ENCODE measurements around the gene CRAT.

CRAT gene

DNA sequence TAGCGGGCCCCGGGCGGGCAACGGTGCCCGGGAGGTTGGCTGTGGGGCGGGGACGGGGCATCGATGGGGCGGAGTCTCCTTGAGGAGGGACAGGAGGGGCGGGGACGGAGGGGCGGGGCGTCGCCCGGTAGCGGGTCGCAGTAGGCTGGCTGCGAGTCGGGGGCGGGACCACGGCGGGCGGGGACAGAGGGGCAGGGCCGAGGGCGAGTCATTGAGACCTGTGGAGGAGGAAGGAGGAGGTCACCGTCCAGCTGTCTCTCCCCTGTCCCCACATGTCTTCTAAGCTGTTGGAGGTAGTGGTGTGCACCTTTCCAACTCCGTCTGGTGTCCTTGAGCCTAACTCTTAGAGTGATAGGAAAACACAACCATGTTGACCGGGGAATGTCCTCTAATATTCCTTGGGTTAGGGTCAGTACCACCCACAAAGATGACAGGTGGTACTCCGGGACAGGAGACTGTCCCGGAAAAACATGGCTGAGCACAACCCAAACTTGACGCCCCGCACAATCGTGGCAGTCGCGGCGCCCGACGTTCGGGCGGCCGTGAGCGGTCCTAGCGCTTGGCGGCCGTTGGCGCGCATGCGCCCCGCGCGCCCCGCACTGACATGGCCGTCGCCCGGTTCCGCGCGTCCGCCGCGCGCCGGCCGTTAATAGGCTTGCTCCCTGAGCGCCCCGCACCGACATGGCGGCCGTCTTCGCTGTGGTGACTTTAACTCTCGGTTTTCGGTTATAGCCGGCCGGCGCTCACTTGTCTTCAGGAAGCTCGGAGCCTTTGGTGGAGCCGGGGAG, at the start of gene CRAT, which contains the start of gene PTPA:
Gene CRAT (minus strand): TSS at position 54 of the 788 bp plus-strand sequence. CDS start 284 bp downstream, outside the sequence.
Gene PTPA (plus strand): TSS at position 676 of the 788 bp plus-strand sequence. CDS start 186 bp downstream, outside the sequence.
- DNase-seq = peak; percentile 96

DNA sequence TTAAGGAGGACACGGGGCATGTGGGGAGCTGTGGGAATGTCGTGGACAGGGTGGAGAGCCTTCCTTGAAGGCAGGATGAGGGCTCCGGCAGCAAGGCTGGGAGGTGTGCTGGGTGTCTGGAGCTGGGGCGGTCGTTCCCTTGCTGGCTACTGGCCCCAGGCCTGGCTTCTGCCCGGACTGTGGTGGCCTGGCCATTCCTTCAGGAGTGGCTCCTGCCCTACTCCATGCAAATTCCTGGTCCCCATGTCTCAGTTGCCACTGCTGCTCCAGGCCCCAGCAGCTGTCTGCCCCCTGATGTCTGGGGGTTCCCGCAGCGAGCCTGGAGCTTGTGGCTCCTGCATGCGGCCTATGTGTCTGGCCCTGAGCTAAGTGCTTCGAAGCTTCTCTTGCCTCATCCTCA, 45.6 kb upstream of the CRAT start:
- DNase-seq = no peak

DNA sequence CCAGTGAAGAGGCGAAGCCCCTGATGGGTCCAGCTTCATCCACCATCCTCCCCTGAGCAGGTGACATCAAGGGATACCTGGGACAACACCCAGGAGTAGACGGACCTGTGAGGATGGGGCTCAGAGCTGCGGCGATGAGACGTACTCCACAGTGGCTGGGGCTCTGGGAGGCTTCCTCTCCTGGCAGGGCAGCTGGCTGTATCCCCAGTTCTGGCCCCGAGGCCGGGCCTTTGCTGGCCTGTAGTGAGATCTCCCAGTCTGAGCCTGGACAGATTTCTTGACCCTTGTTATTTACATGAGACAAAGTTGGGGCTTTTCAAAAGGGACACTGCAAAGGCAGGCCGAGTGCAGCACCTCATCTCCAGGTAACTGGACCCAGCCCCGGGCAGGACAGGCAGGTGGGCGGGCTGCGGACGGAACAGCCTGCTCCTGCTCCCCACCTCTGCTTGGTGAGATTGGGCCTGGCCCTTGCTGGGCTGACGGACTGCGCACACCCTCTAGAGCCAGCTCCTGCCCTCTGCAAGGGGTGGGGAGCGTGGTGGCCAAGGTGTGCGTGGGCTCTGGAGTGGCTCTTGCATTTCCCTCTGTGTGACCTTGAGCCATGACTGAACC, 44.4 kb upstream of the CRAT start:
- DNase-seq = no peak

DNA sequence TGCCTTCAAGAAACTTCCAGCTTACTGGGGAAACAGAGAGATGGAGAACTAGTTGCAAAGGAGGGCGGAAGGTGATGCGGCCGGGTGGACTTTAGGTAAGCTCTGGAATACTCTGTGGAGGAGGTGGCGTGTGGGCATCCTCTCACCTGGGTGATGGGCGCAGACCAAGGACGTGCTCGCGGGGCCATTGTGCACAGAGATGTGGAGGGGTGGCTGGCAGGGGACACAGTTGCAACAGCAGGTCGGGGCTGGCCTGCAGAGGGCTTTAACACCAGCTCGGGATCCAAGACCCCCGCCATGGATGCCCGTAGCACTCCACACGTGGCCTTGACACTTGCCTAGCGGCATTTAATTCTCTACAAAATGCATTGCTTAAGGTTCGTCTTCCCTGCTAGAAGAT, 40.9 kb upstream of the CRAT start:
- no peak for DNase-seq

DNA sequence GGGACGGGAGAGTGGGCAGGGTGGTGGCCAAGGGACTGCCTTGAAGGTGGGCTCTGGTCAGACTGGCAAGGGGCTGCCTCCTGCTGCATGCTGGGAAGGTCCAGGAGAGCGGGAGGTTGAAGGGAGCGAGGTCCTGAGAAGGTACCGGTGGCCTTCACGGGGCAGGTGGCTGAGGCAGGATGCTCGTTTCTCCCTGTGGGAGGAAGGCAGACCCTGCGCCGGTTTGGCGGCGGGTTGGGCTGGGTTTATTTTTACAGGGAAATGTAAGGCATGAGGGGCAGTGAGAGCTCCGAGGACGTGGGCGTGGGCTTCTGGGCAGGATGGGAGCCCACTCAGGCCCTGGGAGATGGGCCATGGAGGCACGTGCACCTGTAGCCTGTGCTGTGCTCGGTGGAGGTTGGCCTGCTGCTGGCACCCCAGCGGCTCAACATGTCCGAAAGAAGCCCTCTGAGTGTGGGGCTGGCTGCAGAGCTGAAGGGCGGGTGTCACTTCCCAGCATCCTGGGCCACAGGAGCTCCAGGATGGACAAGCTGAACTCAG, 40.1 kb upstream of the CRAT start:
- DNase-seq = no peak

DNA sequence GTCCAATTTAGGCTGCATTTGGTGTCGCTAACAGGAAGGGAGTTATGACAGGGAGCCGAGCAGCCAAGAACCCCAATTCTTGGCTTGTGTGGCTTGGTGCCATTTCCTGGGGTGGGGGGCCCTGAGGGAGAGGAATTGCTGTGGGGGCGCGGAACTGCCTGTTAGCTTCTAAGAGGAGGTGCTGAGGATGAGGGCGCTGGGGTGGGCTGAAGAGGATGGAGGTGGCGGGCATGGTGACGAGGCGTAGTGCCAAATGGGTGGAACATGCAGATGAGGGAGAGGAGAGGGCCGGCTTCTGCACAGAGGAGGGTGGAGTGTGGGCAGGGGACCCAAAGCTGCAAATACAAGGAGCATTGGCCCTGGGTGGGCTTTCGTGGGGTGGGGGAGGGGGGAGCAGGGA, 39.5 kb upstream of the CRAT start:
- DNase-seq = no peak

DNA sequence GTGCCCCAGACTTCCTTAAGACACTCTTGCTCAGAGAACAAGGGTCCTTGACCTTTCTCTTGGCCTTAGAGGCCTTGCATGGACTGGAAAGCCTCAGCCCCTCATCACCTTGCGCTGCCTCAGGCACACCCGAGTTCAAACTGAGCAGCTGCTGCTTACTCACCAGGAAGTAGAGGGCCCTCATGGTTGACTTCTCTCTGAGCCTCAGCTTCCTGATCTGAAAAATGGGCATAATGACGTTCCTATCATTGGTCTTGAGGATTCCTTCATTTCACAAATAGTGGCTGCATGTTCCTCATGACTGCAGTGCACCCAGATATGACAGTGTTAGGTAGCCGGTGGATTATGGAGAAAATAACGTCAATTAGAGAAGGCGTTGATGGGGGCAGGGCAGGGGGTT, 38.8 kb upstream of the CRAT start:
- no peak for DNase-seq

DNA sequence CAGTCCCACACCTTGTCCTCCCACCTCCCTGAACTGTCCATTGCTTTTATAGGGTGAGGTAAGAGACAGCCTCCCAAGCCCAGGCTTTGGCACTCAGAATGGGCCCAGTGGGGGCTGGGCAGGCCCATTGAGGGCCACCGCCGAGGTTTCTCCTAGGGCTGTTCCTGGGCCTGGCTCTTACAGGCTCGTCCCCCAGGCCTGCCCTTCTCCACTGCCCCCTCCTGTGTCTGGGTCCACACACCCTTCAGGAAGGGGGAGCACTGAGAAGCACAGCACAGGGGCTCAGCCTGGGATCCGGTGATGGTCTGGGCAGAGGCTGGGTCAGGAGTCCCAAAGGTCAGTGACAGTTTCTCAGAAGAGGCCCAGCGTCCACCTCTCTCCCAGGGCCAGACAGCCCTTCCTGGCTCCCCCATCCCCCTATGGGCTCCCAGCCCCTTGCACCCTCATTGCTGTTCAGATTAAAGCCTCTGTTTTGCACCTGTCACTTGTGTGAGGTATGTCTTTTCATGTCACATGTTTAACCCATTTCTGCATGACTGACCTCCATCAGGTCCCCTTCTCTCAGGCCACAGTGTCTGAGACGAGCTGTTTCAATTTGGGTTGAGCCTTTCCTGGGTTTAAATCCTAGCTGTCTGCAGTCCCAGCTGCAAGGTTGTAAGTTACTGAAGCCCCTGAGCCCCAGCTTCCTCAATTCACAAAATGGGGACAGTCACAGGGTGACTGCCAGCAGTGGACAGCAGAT, 38.0 kb upstream of the CRAT start:
- no peak for DNase-seq

DNA sequence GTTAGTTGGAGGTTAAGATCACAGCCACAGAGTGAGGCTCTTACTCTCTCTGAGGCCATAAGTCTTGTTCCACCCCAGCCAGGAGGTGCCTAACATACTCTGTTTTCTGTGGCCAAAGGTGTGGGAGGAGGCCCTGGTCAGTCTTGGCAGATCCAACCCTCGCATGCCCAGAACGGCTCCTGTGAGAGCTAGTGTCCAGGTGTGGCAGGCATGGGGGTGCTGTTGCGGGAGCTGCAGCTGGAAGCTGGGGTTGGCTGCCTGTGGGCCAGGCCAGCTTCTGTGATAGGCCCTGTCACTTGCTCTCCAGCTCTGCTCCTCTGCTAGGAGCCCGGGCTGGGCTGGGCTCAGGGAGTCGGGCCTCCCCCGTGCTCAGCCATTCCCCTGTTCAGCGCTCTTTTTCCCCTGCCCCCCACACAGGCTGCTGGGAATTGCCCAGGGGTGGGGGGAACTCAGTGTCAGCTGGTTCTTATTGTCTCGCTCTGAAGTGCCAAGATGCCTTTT, 35.9 kb upstream of the CRAT start:
- no peak for DNase-seq

DNA sequence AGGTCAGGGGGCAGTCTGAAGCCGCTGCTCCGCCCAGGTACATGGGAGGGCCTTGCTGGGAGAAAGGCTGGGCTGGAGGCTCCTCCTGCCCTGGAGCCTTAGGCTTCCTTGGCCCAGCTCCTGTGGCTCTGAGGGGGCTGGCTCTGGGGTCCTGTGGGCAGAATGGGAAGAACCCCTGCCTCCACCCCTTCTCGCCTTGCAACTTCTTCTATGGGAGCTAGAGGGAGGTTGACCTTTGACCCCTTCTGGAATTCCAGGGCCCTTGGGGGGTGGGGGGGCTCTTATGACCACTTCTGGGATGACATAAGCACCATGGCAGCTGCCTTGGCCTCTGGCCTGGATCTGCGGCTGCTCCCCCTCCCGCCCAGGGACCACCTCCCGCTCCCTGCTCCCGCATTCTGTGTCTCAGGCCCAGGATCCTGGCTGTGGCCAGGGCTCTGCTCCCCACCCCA, 35.3 kb upstream of the CRAT start:
- no peak for DNase-seq

DNA sequence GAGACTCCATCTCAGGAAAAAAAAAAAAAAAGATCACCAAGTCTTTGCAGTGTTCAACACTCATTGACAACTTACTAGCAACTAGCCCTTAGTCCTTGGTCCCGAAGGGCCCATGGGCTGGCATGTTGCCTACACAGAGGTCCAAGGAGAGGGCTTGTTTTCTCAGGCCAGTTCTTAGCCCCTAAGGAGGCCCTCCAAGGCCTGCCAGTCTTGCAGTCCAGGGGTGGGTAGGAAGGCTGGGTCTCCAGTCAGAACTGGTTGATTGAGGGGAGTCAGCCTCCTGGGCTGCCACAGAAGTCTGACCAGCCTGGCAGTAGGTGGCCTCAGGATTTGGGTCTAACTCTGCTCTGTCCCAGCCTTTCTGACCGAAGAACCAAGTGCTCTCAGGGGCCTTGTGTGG, 34.7 kb upstream of the CRAT start:
- DNase-seq = no peak

DNA sequence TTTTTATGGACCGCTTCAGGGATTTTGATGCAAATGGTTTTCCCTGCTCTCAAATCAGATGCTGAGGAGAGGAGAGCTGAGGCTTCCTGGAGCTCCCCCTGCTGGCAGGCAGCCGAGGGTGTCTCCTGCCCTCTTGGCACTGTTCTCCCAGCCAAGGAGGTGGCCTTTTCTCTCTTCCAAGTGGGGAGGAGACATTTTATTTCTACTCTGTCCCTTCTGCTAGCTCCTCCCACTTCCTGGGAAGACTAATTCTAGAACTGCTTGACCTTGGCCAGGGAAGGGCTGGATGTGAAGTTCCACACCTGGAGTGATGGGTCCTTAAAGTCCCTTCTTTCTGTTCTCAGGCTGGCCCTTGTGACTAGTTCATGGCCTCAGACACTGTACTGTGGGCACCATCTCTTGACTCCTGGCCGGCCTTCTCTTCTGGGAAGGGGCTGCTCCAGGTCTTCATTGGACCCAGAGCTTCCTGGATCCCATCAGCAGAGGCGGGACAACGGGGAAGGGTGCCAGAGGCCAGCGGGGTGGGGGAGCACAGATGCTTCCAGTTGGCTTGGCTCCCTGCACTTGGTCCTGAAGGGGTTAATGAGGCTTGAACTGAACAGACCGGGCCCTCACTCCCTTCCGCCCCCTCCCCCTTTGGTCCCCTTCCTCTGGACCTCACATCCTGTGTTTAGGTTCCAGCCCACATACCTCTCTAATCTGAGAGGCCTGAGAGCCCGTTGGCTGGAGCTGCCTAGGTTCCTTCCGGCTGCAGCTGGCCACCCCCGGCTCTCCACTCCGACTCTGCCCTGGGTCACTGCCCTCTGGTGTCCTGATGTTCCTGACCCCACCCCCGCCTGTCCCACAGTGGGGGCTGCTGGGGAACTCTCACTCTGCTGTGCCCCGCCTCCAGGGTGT, 32.7 kb upstream of the CRAT start:
- DNase-seq = peak; percentile 72 to 75

DNA sequence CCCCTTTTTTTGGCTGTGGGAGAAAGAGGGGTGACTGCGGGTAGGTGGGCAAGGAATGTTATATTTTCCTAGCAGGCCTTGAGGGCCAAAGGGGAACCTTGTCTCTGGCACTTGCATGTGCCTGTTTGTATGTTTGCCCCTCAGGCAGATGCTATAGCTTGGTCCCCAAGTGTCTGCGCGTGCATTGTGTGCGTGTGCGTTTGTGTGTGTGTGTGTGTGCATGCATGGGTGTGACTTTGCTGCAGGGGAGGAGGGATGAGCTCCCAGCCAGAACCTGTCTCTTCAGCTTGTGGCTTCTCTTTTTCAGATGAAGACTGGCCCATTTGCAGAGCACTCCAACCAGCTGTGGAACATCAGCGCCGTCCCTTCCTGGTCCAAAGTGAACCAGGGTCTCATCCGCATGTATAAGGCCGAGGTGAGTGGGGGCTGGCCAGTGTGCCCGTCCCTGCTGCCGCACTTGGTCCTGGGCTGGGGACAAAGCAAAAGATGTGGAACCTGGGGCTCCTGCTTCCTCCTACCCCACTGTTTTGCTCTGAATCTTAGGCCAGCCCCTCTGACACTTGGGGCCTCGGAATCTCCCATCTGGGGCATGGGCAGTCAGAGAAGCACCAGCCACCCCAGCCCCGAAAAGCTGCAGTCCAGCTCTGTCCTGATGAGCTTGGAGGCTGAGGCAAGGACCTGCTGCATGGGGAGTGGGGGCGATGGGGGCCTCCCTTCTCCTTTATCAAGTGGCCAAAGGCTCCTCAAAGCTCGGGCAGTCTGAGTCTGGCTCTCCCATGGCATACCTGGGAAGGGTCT, 31.7 kb upstream of the CRAT start:
- no peak for DNase-seq

DNA sequence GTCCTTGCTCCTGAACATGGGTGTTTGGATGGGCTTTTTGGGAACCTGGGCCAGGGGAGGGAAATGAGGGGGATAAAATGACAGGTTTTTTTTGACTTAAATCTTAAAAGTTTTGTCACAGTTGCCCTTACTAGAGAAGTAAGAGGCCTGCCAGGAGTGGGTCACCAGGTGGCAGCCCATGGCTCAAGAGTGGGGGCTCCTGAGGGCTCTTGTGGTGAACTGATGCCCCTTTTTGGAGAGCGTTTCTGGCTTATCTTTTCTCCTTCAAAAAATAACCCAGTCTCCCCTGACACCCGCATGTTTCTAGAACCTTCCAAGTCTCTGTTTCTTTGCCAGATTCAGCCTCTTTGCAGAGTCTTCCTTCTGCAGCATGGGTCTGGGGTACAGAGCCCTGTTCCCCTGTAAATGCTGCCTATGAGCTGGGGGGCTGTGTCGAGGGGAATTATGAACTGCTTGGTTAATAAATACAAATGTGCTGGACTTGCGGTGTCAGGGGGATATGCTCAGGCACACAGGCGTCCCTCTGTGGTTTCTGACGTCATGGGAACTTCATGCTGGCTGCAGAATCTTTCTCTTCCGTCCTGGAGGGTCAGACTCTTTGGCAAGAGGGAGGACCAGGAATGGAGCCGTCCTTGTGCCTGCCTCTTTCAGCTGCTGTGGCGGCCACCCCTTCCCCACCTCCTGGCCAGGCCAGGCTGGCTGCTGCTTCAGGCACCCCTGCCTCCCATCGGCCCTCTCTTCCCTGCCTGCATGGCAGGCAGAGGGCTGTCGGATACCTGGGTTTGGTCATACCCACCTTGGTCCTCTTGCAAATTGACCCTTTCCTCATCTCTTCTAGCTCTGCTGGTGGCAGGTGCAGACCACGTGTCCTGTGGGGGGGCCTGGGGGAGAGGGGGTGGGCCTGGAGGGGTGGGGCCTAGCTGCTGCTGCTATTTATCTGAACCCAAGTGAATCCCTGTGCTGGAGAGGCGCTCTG, 30.8 kb upstream of the CRAT start:
- peak; percentile 31 to 50 for DNase-seq

DNA sequence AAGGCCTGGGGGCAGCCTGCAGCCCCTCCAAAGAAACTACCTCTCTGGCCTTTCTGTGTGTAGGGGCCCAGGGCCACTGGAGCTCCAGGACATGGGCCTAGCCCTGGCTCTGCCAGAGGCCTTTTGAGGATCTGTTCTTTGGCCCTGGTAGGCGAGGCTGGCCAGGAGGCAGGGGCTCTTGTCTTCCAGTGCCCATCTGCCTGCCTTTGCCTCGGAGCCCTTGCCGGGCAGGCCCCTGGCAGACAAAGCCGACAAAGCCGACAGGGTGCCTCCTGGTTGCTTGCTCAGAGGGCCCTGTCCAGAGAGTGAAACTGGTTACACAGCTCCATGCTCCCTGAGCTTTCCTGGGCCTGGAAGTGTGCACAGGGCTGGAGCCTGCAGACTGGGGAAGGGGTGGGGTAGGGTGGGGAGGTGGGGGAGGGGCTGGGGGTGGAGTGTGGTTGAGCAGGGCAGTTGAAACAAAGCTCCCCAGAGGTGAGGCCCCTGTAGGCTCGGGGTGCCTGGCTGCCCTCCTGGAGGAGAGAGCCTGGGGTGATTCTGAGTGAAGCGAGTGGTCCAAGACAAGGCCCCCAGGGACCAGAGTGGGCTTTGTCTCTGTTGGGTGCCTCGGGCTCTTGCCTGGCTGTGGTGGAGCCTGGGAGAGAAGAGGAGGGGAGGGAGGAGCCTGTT, 29.9 kb upstream of the CRAT start:
- peak in 1 of 2 donors; percentile 20 for DNase-seq

DNA sequence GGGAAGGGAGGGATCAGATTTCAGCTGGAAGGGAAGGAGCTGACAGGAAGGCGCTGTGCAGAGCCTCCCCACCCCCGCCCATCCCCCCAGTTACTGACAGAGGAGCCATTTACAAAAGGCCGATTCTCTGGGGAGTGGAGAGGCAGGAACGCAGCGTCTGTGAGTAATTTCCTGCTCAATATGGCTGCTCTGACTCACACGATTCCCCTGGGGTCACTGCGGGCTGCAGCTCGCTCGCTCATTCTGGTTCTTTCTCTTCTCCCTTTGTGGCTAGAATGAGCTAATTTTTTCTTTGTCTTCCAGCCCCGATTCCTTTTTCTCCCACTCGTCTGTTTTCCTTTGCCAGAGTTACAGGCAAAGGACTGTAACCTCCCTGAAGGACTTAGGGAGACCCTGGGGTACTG, 29.4 kb upstream of the CRAT start:
- peak; percentile 83 to 87 for DNase-seq

DNA sequence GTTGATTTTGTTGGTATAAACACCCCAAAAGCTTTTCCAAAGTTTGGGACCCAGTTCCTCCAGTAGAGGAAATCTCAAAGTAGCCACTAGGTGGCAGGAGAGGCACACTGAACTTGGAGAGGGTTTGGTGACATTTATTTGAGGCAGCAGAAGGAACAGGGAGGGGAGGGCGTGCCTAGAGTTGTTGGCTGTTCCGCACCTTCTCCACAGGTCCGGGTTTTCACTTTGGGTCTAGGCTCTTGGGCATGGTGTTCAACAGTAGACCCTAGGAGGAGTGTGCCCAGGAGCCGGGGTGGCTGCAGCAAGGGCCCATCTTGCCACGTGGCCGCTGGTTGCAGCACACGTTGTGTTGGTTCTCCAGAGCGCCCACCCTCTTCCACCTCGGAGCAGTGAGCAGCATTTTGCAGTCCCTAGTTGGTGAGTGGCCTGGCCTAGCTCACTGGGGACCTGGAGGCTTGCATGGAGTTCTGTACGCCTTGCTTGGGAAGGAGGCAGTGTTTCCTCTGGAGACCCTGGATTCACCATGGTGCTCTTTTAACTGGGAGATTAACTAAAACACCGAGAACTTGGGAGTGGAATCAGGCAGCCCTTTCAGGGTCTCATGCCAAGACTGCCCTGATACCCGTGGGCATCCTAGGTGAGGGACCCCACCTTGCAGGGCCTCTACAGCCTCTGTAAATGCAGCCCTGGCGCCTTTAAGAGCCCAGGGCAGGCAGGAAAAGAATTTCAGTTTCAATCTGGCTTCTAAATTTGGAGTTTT, 28.8 kb upstream of the CRAT start:
- DNase-seq = peak; percentile 76 to 85

DNA sequence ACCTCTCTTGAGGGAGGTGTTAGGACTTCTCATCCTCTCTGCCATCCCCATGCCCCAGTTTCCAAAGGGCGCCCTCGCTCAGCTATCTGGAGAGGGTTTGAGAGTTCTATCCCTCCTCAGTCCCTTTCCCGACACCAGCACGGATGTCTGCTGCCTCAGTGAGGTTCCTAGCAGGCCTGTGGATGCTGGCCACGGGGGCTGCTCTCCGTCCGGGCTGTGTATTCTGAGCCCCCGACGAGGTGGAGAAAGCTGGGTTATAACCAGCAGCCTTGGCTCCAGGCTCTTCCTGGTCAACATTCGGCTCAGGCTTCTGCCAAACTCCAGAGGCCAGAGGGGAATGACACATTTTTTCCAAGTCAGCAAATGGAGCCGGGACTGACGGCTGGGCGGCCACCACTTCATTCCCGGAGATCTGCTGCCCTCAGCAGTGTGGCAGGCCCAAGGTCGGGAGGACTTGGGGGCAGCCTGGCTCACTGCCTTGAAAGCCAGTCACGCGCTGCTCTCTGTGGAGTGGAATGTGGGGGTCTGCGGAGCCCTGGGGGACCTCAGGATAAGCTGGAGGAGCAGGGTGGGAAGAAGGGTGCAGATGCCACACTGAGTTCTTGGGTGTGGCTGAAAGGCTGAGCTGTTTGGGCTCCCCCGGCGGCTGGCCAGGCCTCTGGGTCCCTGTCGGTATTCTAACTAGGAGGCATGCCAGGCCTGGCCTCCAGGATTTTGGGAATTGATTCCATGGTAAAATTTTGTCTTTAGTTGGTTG, 28.1 kb upstream of the CRAT start:
- no peak for DNase-seq

Measured in CD4-positive, alpha-beta T cell treated with Interferon alpha-2 for 1 hour (primary cell).